ENCODE results near the gene FECH. TPM values are rescaled to one million over a fixed set of nuclear protein-coding genes. Genes with fewer than 3 reads are reported as not detected.

FECH gene
- total RNA-seq, 2 donors from 2014 or later = 16.5 to 19.4 TPM

GRCh38 chr18:57542812-57543427 lies 43.6 kb downstream of the FECH start:
- Histone ChIP-seq H3K27me3 (no peaks in the 10 kb centered on the region), H3K9me3 (no peaks in the 10 kb centered on the region), H3K9ac (ENCODE audit: low read depth in 2 of 2, low read length in 2 of 2) (no peak overlapping the region), H3K27ac (no peak overlapping the region), H3K4me3 (no peak overlapping the region), H3K4me1 (no peaks in the 10 kb centered on the region), H3K36me3 (no peaks in the 10 kb centered on the region)
- intact Hi-C loops (cut with DNase I) = no loop called here
- no peak for DNase-seq
- no peak for TF ChIP-seq CTCF (IDR thresholded peaks at IDR 0.05)

- intact Hi-C loops (cut with DNase I) = no loop called here
- no peak for TF ChIP-seq CTCF (IDR thresholded peaks at IDR 0.05)
- H3K27me3 ChIP-seq = no peaks in the 10 kb centered on the region
- H3K4me1 ChIP-seq = no peaks in the 10 kb centered on the region
- no peak overlapping the region for H3K4me3 ChIP-seq
- H3K9me3 ChIP-seq = no peaks in the 10 kb centered on the region
- H3K27ac ChIP-seq = no peak overlapping the region
- no peaks in the 10 kb centered on the region for H3K36me3 ChIP-seq
- no peak for DNase-seq
- no peak overlapping the region for H3K9ac ChIP-seq (ENCODE audit: low read depth in 2 of 2, low read length in 2 of 2)
These were observed 44.4 kb downstream of the FECH start for GRCh38 chr18:57542126-57542525.

GRCh38 chr18:57539702-57540101 lies 46.8 kb downstream of the FECH start:
- no peaks in the 10 kb centered on the region for H3K9me3 ChIP-seq
- no peak for TF ChIP-seq CTCF (IDR thresholded peaks at IDR 0.05)
- no peak overlapping the region for H3K9ac ChIP-seq (ENCODE audit: low read depth in 2 of 2, low read length in 2 of 2)
- no peak overlapping the region for H3K4me3 ChIP-seq
- H3K36me3 ChIP-seq = no peaks in the 10 kb centered on the region
- DNase-seq = no peak
- intact Hi-C loops (cut with DNase I) = no loop called here
- H3K4me1 ChIP-seq = no peaks in the 10 kb centered on the region
- H3K27me3 ChIP-seq = no peaks in the 10 kb centered on the region
- no peak overlapping the region for H3K27ac ChIP-seq

GRCh38 chr18:57538614-57539013 lies 47.9 kb downstream of the FECH start:
- H3K27me3 ChIP-seq = no peaks in the 10 kb centered on the region
- H3K36me3 ChIP-seq = no peaks in the 10 kb centered on the region
- H3K9ac ChIP-seq (ENCODE audit: low read depth in 2 of 2, low read length in 2 of 2) = no peak overlapping the region
- DNase-seq = no peak
- H3K4me3 ChIP-seq = no peak overlapping the region
- H3K4me1 ChIP-seq = no peaks in the 10 kb centered on the region
- H3K27ac ChIP-seq = no peak overlapping the region
- intact Hi-C loops (cut with DNase I) = no loop called here
- no peak for TF ChIP-seq CTCF (IDR thresholded peaks at IDR 0.05)
- no peaks in the 10 kb centered on the region for H3K9me3 ChIP-seq

- no peak for DNase-seq
- no peak for TF ChIP-seq CTCF (IDR thresholded peaks at IDR 0.05)
- Histone ChIP-seq H3K27ac (no peak overlapping the region), H3K27me3 (no peaks in the 10 kb centered on the region), H3K9me3 (no peaks in the 10 kb centered on the region), H3K9ac (ENCODE audit: low read depth in 2 of 2, low read length in 2 of 2) (no peak overlapping the region), H3K4me1 (no peaks in the 10 kb centered on the region), H3K36me3 (no peaks in the 10 kb centered on the region), H3K4me3 (no peak overlapping the region)
- intact Hi-C loops (cut with DNase I) = no loop called here
These were observed 52.0 kb downstream of the FECH start for GRCh38 chr18:57534511-57534909.

Data from colonic mucosa (tissue), 4 donors.